Ramos (cell line): ENCODE measurements around the gene TCEAL8.

Experiments used
- in situ Hi-C: fragments of 300-500 bp; cut with MboI; formaldehyde crosslinking; loops from one replicate; pipeline ENCODE4 v1.14.3; 2022; ENCODE audit warnings: low sequenced_read_pairs; ENCODE audit not compliant: unreplicated experiment

Gene TCEAL8

DNA sequence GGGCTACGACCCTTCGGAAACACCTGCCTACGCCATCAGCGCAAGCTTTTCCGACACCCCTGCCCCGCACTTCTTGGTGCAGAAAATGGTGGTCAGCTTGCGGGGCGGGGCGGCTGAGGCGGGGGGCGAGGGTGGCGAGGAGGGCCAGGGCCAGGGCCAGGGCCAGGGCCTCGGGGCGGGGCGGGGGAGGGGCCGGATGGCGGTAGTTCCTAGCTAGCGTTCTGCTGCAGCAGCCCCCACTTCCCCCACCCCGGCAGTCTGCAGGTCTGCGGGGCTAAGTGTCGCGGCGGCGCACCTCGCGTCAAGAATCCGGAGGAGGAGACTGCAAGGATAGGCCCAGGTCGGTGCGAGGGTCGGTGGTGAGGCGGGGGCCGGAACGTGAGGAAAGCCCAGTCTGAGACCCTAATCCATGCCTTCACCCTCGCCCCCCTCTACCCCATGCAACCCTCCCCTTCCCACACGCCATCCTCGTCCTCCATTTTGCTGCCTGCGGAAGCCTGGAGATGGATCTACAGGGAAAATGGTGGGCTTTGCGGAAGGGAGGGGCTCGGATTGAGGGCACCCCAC, 39.4 kb downstream of the TCEAL8 start:
- in situ Hi-C loops = loop anchor here (25.0 kb wide), 1 partner anchor 272 kb away; no protein-coding TSS in a partner anchor

- in situ Hi-C loops = loop anchor here (25.0 kb wide), 1 partner anchor 272 kb away; no protein-coding TSS in a partner anchor
Observed at GRCh38 chrX:103214870-103215424, 40.0 kb downstream of the TCEAL8 start, which contains the start of gene BEX4. Gene BEX4 (plus strand): TSS chrX:103215108. CDS start chrX:103216154, 1,046 bp downstream.

- in situ Hi-C loops = loop anchor here (25.0 kb wide), 1 partner anchor 274 kb away; no protein-coding TSS in a partner anchor
Observed at GRCh38 chrX:103212749-103213457, 42.1 kb downstream of the TCEAL8 start.

- in situ Hi-C loops = loop anchor here (25.0 kb wide), 1 partner anchor 276 kb away; no protein-coding TSS in a partner anchor
Observed at GRCh38 chrX:103211012-103211715, 43.8 kb downstream of the TCEAL8 start.

DNA sequence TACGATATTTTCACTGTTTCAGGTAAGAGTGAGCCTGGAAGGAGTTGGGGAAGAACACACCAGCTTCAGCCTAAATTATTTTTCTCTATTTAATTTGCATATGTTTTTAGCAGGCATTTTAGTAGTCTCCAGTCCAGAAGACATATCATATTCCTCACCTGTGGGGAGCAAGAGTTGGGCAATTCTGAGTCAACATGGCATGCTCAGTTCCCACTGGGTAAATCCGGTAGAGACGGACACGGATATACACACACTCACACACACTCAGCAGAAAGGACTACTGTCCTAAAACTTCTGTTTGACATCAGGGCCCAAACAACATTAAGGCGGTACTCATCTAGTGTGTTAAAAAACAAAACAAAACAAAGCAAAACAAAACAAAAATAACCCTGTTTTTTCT, 44.9 kb downstream of the TCEAL8 start:
- in situ Hi-C loops = loop anchor here (25.0 kb wide), 1 partner anchor 277 kb away; no protein-coding TSS in a partner anchor
